ENCODE measurements around the gene NPPB.

Gene NPPB

DNA sequence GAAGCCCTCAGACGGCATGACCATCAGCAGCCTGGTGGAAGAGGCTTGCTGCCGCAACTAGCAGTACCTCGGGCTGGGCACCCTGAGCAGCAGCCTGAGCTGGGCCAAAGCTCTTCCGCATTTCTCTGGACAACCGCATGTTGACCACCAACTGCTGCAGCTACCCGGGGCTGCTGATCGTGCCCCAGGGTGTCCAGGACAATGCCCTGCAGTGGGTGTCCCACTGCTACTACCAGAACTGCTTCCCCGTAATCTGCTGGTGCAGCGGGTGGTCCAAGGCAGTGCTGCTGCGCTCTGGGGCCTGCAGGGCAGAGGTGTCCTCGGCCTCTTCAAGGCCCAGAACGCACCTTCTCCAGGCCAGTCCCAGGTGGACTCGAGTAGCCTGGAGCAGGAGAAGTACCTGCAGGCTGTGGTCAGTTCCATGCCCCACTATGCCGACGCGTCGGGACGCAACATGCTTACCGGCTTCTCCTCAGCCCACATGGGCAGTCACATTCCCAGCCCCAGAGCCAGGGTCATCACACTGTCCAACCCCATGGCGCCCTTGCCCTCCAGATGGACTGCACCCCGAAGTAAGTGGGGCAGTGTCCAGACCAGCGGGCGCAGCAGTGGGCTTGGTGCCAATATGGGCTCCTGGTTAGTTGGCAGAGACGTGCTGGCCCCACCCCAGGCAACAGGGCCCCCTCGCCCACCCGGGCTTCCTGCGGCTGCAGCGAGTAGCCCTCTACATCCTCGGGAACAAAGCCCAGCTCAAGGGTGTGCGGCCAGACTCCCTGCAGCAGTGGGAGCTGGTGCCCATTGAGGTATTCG, 19.5 kb upstream of the NPPB start:
- Histone ChIP-seq H3K4me2 (ENCODE audit: low read length) (no peak overlapping the region), H3K9me3 (ENCODE audit: low read length) (no peaks in the 10 kb centered on the region), H3K36me3 (ENCODE audit: insufficient read depth, low read length) (no peaks in the 10 kb centered on the region), H3K27ac (ENCODE audit: low read depth, low read length, poor library complexity, severe bottlenecking) (no peak overlapping the region), H3F3A (ENCODE audit: insufficient read depth, low read length) (no peaks in the 10 kb centered on the region), H3K79me2 (ENCODE audit: insufficient read depth, low read length) (no peaks in the 10 kb centered on the region), H3K9ac (ENCODE audit: low read length) (no peak overlapping the region), H4K20me1 (ENCODE audit: insufficient read depth, low read length) (no peaks in the 10 kb centered on the region), H3K9me2 (ENCODE audit: low read depth, low read length) (no peaks in the 10 kb centered on the region), H3K27me3 (ENCODE audit: insufficient read depth, low read length) (peaks cover 18% of the 10 kb centered on the region; the same call in 1 of the 2 replicates), H3K4me3 (ENCODE audit: low read depth, low read length, poor library complexity, severe bottlenecking) (no peak overlapping the region), H3K4me1 (ENCODE audit: insufficient read depth, low read length, severe bottlenecking) (no peaks in the 10 kb centered on the region), H2AFZ (ENCODE audit: low read length) (no peak overlapping the region)
- TF ChIP-seq EZH2 (IDR thresholded peaks at IDR 0.05; ENCODE audit: borderline replicate concordance, low read length): no peak
- TF ChIP-seq CTCF (IDR thresholded peaks at IDR 0.05; ENCODE audit: low read length): no peak

DNA sequence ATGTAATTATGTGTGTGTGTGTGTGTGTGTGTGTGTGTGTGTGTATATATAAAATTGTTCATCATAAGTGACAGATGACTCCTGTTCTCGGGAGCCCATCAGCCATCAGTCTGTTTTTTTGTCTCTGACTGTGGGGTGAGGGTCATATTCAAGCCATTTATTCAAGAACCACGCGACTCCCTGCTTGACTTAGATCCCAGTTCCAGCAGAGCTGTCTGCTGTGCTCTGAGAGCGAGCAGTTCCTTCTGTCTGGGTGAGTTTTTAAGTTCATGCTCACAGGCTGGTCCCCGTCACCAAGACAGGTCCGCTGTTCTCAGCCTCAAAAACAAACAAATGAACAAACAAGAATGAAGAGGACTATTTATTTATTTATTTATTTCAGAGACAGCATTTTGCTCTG, 18.3 kb upstream of the NPPB start:
- Histone ChIP-seq H3K9me3 (ENCODE audit: low read length) (no peaks in the 10 kb centered on the region), H2AFZ (ENCODE audit: low read length) (no peak overlapping the region), H3F3A (ENCODE audit: insufficient read depth, low read length) (no peaks in the 10 kb centered on the region), H3K9ac (ENCODE audit: low read length) (no peak overlapping the region), H3K4me1 (ENCODE audit: insufficient read depth, low read length, severe bottlenecking) (no peaks in the 10 kb centered on the region), H4K20me1 (ENCODE audit: insufficient read depth, low read length) (no peaks in the 10 kb centered on the region), H3K27ac (ENCODE audit: low read depth, low read length, poor library complexity, severe bottlenecking) (no peak overlapping the region), H3K36me3 (ENCODE audit: insufficient read depth, low read length) (no peaks in the 10 kb centered on the region), H3K79me2 (ENCODE audit: insufficient read depth, low read length) (no peaks in the 10 kb centered on the region), H3K9me2 (ENCODE audit: low read depth, low read length) (no peaks in the 10 kb centered on the region), H3K4me2 (ENCODE audit: low read length) (no peak overlapping the region), H3K27me3 (ENCODE audit: insufficient read depth, low read length) (peaks cover 9% of the 10 kb centered on the region; the same call in 1 of the 2 replicates), H3K4me3 (ENCODE audit: low read depth, low read length, poor library complexity, severe bottlenecking) (no peak overlapping the region)
- TF ChIP-seq CTCF (IDR thresholded peaks at IDR 0.05; ENCODE audit: low read length): no peak
- no peak for TF ChIP-seq EZH2 (IDR thresholded peaks at IDR 0.05; ENCODE audit: borderline replicate concordance, low read length)

DNA sequence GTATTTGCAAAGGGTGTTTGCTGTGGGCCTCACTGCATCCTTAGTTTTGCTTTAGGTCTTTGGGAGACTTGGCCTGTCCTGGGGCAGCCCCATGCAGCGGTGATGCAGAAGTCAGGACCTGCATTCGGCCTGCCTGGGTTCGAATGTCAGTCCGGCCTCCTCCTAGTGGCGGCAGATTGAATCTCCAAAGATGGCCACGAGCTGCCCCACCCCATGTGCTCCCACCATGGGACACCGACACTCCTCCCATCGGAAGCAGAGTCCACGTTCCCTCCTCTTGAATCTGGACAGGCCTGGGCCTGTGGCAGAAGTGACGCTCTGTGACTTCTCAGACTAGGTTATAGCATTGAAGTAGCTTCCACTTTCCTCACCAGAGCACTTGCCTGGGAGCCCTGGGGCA, 16.3 kb upstream of the NPPB start:
- H3K4me1 ChIP-seq (ENCODE audit: insufficient read depth, low read length, severe bottlenecking): no peaks in the 10 kb centered on the region
- H3K36me3 ChIP-seq (ENCODE audit: insufficient read depth, low read length): no peaks in the 10 kb centered on the region
- H3K9me3 ChIP-seq (ENCODE audit: low read length): no peaks in the 10 kb centered on the region
- no peak overlapping the region for H3K4me3 ChIP-seq (ENCODE audit: low read depth, low read length, poor library complexity, severe bottlenecking)
- H4K20me1 ChIP-seq (ENCODE audit: insufficient read depth, low read length): no peaks in the 10 kb centered on the region
- H3F3A ChIP-seq (ENCODE audit: insufficient read depth, low read length): no peaks in the 10 kb centered on the region
- no peak overlapping the region for H3K4me2 ChIP-seq (ENCODE audit: low read length)
- H2AFZ ChIP-seq (ENCODE audit: low read length): no peak overlapping the region
- peaks cover 3% of the 10 kb centered on the region; the same call in 1 of the 2 replicates for H3K27me3 ChIP-seq (ENCODE audit: insufficient read depth, low read length)
- no peak overlapping the region for H3K9ac ChIP-seq (ENCODE audit: low read length)
- H3K9me2 ChIP-seq (ENCODE audit: low read depth, low read length): no peaks in the 10 kb centered on the region
- no peak for TF ChIP-seq EZH2 (IDR thresholded peaks at IDR 0.05; ENCODE audit: borderline replicate concordance, low read length)
- TF ChIP-seq CTCF (IDR thresholded peaks at IDR 0.05; ENCODE audit: low read length): peak; percentile 11; the same call in 1 of the 2 replicates
- H3K27ac ChIP-seq (ENCODE audit: low read depth, low read length, poor library complexity, severe bottlenecking): no peak overlapping the region
- H3K79me2 ChIP-seq (ENCODE audit: insufficient read depth, low read length): no peaks in the 10 kb centered on the region

Measured in OCI-LY1 (cell line).